Fibroblast of skin of left biceps (primary cell): ENCODE measurements around the gene PROB1.
"Not testable (repeated sequence)": the region's sequence is repeated elsewhere in the genome, so short reads cannot be mapped to it uniquely, and the experiment has no call there.

Source experiments
- DNase-seq, 2 experiments: peaks; one replicate each; pipeline ENCODE4 v3.0.0-alpha.2; 2013; ENCODE audit warnings: low read depth in 2 of 2

The PROB1 gene

GRCh38 chr5:139414581-139415130 is 19.8 kb upstream of the PROB1 start:
- no peak for DNase-seq

- no peak for DNase-seq
These were observed 19.1 kb upstream of the PROB1 start for GRCh38 chr5:139413963-139414362.

GRCh38 chr5:139413153-139413552 is 18.2 kb upstream of the PROB1 start:
- DNase-seq, result no peak

GRCh38 chr5:139410993-139411828 is 16.3 kb upstream of the PROB1 start:
- no peak for DNase-seq

- DNase-seq, result no peak
These were observed 15.5 kb upstream of the PROB1 start for GRCh38 chr5:139410121-139410992.

GRCh38 chr5:139409116-139409515 is 14.2 kb upstream of the PROB1 start:
- not testable (repeated sequence) for DNase-seq

- DNase-seq, result no peak
These were observed 13.3 kb upstream of the PROB1 start for GRCh38 chr5:139408191-139408590.

- DNase-seq, result no peak
These were observed 12.6 kb upstream of the PROB1 start for GRCh38 chr5:139407517-139407916.

- no peak for DNase-seq
These were observed 12.1 kb upstream of the PROB1 start for GRCh38 chr5:139406963-139407362.

GRCh38 chr5:139404484-139404840 is 9.6 kb upstream of the PROB1 start:
- DNase-seq, result no peak

- peak; percentile 95 for DNase-seq
These were observed 9.0 kb upstream of the PROB1 start, which contains the start of gene SPATA24 for GRCh38 chr5:139403787-139404483. SPATA24 (minus strand) TSS chr5:139404089; CDS start chr5:139404060, 29 bp downstream.

- no peak for DNase-seq
These were observed 8.5 kb upstream of the PROB1 start for GRCh38 chr5:139403418-139403786.

- no peak for DNase-seq
These were observed 7.8 kb upstream of the PROB1 start for GRCh38 chr5:139402561-139403158.

- no peak for DNase-seq
These were observed 6.6 kb upstream of the PROB1 start for GRCh38 chr5:139401546-139401945.

- no peak for DNase-seq
These were observed 4.7 kb upstream of the PROB1 start for GRCh38 chr5:139399501-139400121.

- DNase-seq, result no peak
These were observed 3.0 kb upstream of the PROB1 start for GRCh38 chr5:139397921-139398320.

- no peak for DNase-seq
These were observed 1.8 kb upstream of the PROB1 start for GRCh38 chr5:139396691-139397090.

- DNase-seq, result no peak
These were observed 1.1 kb upstream of the PROB1 start for GRCh38 chr5:139395844-139396640.

GRCh38 chr5:139394123-139394653 is 716 bp downstream of the PROB1 start:
- DNase-seq, result no peak
